Measurements from ENCODE around the gene CACNA1D.

Gene CACNA1D

GRCh38 chr3:53689681-53690080 lies 195.3 kb downstream of the CACNA1D start:
- Histone ChIP-seq H2AK5ac (ENCODE audit: low read length, severe bottlenecking) (no peak overlapping the region), H3K36me3 (ENCODE audit: control insufficient read depth in 1 of 2, insufficient read depth in 2 of 2, low read depth in 1 of 2, low read length in 2 of 2) (no peaks in the 10 kb centered on the region), H3K4me1 (ENCODE audit: control insufficient read depth, insufficient read depth, low read depth, low read length) (peaks cover 2% of the 10 kb centered on the region), H3K4me3 (ENCODE audit: insufficient read depth in 1 of 2, low read depth in 1 of 2, low read length in 2 of 2) (no peak overlapping the region), H2BK12ac (ENCODE audit: low read length in 2 of 2) (no peak overlapping the region), H3K23ac (ENCODE audit: low read length in 2 of 2) (no peak overlapping the region), H3K27me3 (ENCODE audit: control insufficient read depth in 1 of 2, insufficient read depth in 1 of 2, low read length in 2 of 2) (peaks cover 10 to 22% of the 10 kb centered on the region in 2 experiments), H4K8ac (ENCODE audit: low read length) (no peak overlapping the region), H3K9me3 (ENCODE audit: control insufficient read depth, low read length) (no peaks in the 10 kb centered on the region), H3K18ac (ENCODE audit: low read depth in 1 of 2, low read length in 2 of 2) (no peak overlapping the region), H3K14ac (ENCODE audit: low read length in 2 of 2) (no peak overlapping the region), H2BK5ac (ENCODE audit: low read depth, low read length, poor library complexity, severe bottlenecking) (no peak overlapping the region), H3K27ac (ENCODE audit: low read length, poor library complexity, severe bottlenecking) (no peak overlapping the region), H2BK120ac (ENCODE audit: low read depth, low read length) (no peak overlapping the region), H3K4ac (ENCODE audit: low read depth in 1 of 2, low read length in 2 of 2) (no peak overlapping the region), H3K4me2 (ENCODE audit: low read length, poor library complexity, severe bottlenecking) (no peak overlapping the region), H2AFZ (ENCODE audit: low read depth, low read length) (no peak overlapping the region), H4K91ac (ENCODE audit: low read length) (no peak overlapping the region), H3K9ac (ENCODE audit: low read length) (no peak overlapping the region), H2BK15ac (ENCODE audit: low read depth, poor library complexity, severe bottlenecking) (no peak overlapping the region), H3K79me1 (replicated peaks; ENCODE audit: low read length, poor library complexity, severe bottlenecking) (no peaks in the 10 kb centered on the region)
- DNase-seq, result no peak
- 89% methylated on average over 1 of the region's 2 CpGs for WGBS

- Histone ChIP-seq H2BK5ac (ENCODE audit: low read depth, low read length, poor library complexity, severe bottlenecking) (no peak overlapping the region), H4K91ac (ENCODE audit: low read length) (no peak overlapping the region), H3K79me1 (replicated peaks; ENCODE audit: low read length, poor library complexity, severe bottlenecking) (no peaks in the 10 kb centered on the region), H3K14ac (ENCODE audit: low read length in 2 of 2) (no peak overlapping the region), H3K23ac (ENCODE audit: low read length in 2 of 2) (no peak overlapping the region), H3K4me1 (ENCODE audit: control insufficient read depth, insufficient read depth, low read depth, low read length) (peaks cover 2% of the 10 kb centered on the region), H2BK12ac (ENCODE audit: low read length in 2 of 2) (no peak overlapping the region), H3K9me3 (ENCODE audit: control insufficient read depth, low read length) (no peaks in the 10 kb centered on the region), H2BK15ac (ENCODE audit: low read depth, poor library complexity, severe bottlenecking) (no peak overlapping the region), H2AK5ac (ENCODE audit: low read length, severe bottlenecking) (no peak overlapping the region), H2BK120ac (ENCODE audit: low read depth, low read length) (no peak overlapping the region), H3K36me3 (ENCODE audit: control insufficient read depth in 1 of 2, insufficient read depth in 2 of 2, low read depth in 1 of 2, low read length in 2 of 2) (no peaks in the 10 kb centered on the region), H4K8ac (ENCODE audit: low read length) (no peak overlapping the region), H3K27me3 (ENCODE audit: control insufficient read depth in 1 of 2, insufficient read depth in 1 of 2, low read length in 2 of 2) (peaks cover 10 to 27% of the 10 kb centered on the region in 2 experiments), H3K18ac (ENCODE audit: low read depth in 1 of 2, low read length in 2 of 2) (no peak overlapping the region), H3K4me2 (ENCODE audit: low read length, poor library complexity, severe bottlenecking) (no peak overlapping the region), H3K4ac (ENCODE audit: low read depth in 1 of 2, low read length in 2 of 2) (no peak overlapping the region), H3K9ac (ENCODE audit: low read length) (no peak overlapping the region), H3K27ac (ENCODE audit: low read length, poor library complexity, severe bottlenecking) (no peak overlapping the region), H2AFZ (ENCODE audit: low read depth, low read length) (no peak overlapping the region), H3K4me3 (ENCODE audit: insufficient read depth in 1 of 2, low read depth in 1 of 2, low read length in 2 of 2) (no peak overlapping the region)
- 73% methylated on average over 6 of the region's 7 CpGs for WGBS
- no peak for DNase-seq
Observed at GRCh38 chr3:53690521-53690920, 196.1 kb downstream of the CACNA1D start.

GRCh38 chr3:53691349-53691748 lies 196.9 kb downstream of the CACNA1D start:
- H3K4ac ChIP-seq (ENCODE audit: low read depth in 1 of 2, low read length in 2 of 2), result no peak overlapping the region
- no peak overlapping the region for H3K27ac ChIP-seq (ENCODE audit: low read length, poor library complexity, severe bottlenecking)
- WGBS, result no CpG with 5 or more reads among the region's 2 CpGs

GRCh38 chr3:53691885-53692284 lies 197.5 kb downstream of the CACNA1D start:
- Histone ChIP-seq H3K27ac (ENCODE audit: low read length, poor library complexity, severe bottlenecking) (no peak overlapping the region), H2BK5ac (ENCODE audit: low read depth, low read length, poor library complexity, severe bottlenecking) (no peak overlapping the region), H2BK120ac (ENCODE audit: low read depth, low read length) (no peak overlapping the region), H2AFZ (ENCODE audit: low read depth, low read length) (no peak overlapping the region), H3K18ac (ENCODE audit: low read depth in 1 of 2, low read length in 2 of 2) (no peak overlapping the region), H3K36me3 (ENCODE audit: control insufficient read depth in 1 of 2, insufficient read depth in 2 of 2, low read depth in 1 of 2, low read length in 2 of 2) (no peaks in the 10 kb centered on the region), H3K23ac (ENCODE audit: low read length in 2 of 2) (no peak overlapping the region), H3K4me3 (ENCODE audit: insufficient read depth in 1 of 2, low read depth in 1 of 2, low read length in 2 of 2) (no peak overlapping the region), H3K9ac (ENCODE audit: low read length) (no peak overlapping the region), H2BK12ac (ENCODE audit: low read length in 2 of 2) (no peak overlapping the region), H3K79me1 (replicated peaks; ENCODE audit: low read length, poor library complexity, severe bottlenecking) (no peaks in the 10 kb centered on the region), H3K9me3 (ENCODE audit: control insufficient read depth, low read length) (no peaks in the 10 kb centered on the region), H4K91ac (ENCODE audit: low read length) (no peak overlapping the region), H4K8ac (ENCODE audit: low read length) (no peak overlapping the region), H3K14ac (ENCODE audit: low read length in 2 of 2) (no peak overlapping the region), H2AK5ac (ENCODE audit: low read length, severe bottlenecking) (no peak overlapping the region), H3K4ac (ENCODE audit: low read depth in 1 of 2, low read length in 2 of 2) (no peak overlapping the region), H3K4me1 (ENCODE audit: control insufficient read depth, insufficient read depth, low read depth, low read length) (peaks cover 2% of the 10 kb centered on the region), H2BK15ac (ENCODE audit: low read depth, poor library complexity, severe bottlenecking) (no peak overlapping the region), H3K4me2 (ENCODE audit: low read length, poor library complexity, severe bottlenecking) (no peak overlapping the region), H3K27me3 (ENCODE audit: control insufficient read depth in 1 of 2, insufficient read depth in 1 of 2, low read length in 2 of 2) (peaks cover 14 to 31% of the 10 kb centered on the region in 2 experiments)
- no peak for DNase-seq
- 86% methylated on average over 3 of the region's 3 CpGs for WGBS

More at GRCh38 chr3:53691349-53691748, 196.9 kb downstream of the CACNA1D start:
- no peak overlapping the region for H4K8ac ChIP-seq (ENCODE audit: low read length)
- no peak overlapping the region for H3K18ac ChIP-seq (ENCODE audit: low read depth in 1 of 2, low read length in 2 of 2)
- H2BK120ac ChIP-seq (ENCODE audit: low read depth, low read length), result no peak overlapping the region
- no peak overlapping the region for H2BK15ac ChIP-seq (ENCODE audit: low read depth, poor library complexity, severe bottlenecking)
- no peak overlapping the region for H3K14ac ChIP-seq (ENCODE audit: low read length in 2 of 2)
- H3K4me2 ChIP-seq (ENCODE audit: low read length, poor library complexity, severe bottlenecking), result no peak overlapping the region
- H4K91ac ChIP-seq (ENCODE audit: low read length), result no peak overlapping the region
- H2BK5ac ChIP-seq (ENCODE audit: low read depth, low read length, poor library complexity, severe bottlenecking), result no peak overlapping the region
- H3K4me3 ChIP-seq (ENCODE audit: insufficient read depth in 1 of 2, low read depth in 1 of 2, low read length in 2 of 2), result no peak overlapping the region
- no peaks in the 10 kb centered on the region for H3K36me3 ChIP-seq (ENCODE audit: control insufficient read depth in 1 of 2, insufficient read depth in 2 of 2, low read depth in 1 of 2, low read length in 2 of 2)
- no peak overlapping the region for H3K9ac ChIP-seq (ENCODE audit: low read length)
- peaks cover 10 to 31% of the 10 kb centered on the region in 2 experiments for H3K27me3 ChIP-seq (ENCODE audit: control insufficient read depth in 1 of 2, insufficient read depth in 1 of 2, low read length in 2 of 2)
- H3K9me3 ChIP-seq (ENCODE audit: control insufficient read depth, low read length), result no peaks in the 10 kb centered on the region
- no peaks in the 10 kb centered on the region for H3K79me1 ChIP-seq (replicated peaks; ENCODE audit: low read length, poor library complexity, severe bottlenecking)
- no peak overlapping the region for H2AFZ ChIP-seq (ENCODE audit: low read depth, low read length)
- no peak overlapping the region for H2BK12ac ChIP-seq (ENCODE audit: low read length in 2 of 2)
- peaks cover 2% of the 10 kb centered on the region for H3K4me1 ChIP-seq (ENCODE audit: control insufficient read depth, insufficient read depth, low read depth, low read length)
- H3K23ac ChIP-seq (ENCODE audit: low read length in 2 of 2), result no peak overlapping the region
- no peak overlapping the region for H2AK5ac ChIP-seq (ENCODE audit: low read length, severe bottlenecking)
- DNase-seq, result no peak

All from mesenchymal stem cell (in vitro differentiated cells and primary cell).